Natural killer cell (primary cell): ENCODE results near the gene IRGQ. TPM values are rescaled to one million over a fixed set of nuclear protein-coding genes. Genes with fewer than 3 reads are reported as not detected.

Experiments used
- ATAC-seq, 3 donors: fragments of 150-1000 bp in 2 of 3; fragments of 200-7000 bp in 1 of 3; cut with Tn5 transposase; 1 replicate in 1 of 3; 2 replicates in 2 of 3; pipeline ENCODE4 v1.10.0; 2021; ENCODE audit warnings: mild to moderate bottlenecking in 2 of 3, moderate library complexity in 2 of 3
- DNase-seq, 2 donors: peaks; one replicate each; pipeline versions ENCODE4 v3.0.0 to v3.0.0-alpha.2; 2013 to 2021; ENCODE audit warnings: mixed read lengths in 1 of 2
- H3K27ac ChIP-seq: one replicate; pipeline ENCODE4 v1.5.1; 2013; ENCODE audit warnings: mild to moderate bottlenecking, low read length
- H3K27me3 ChIP-seq: one replicate; pipeline ENCODE4 v1.6.1; 2013; ENCODE audit warnings: low read length; ENCODE audit not compliant: control insufficient read depth, insufficient read depth
- H3K36me3 ChIP-seq: one replicate; pipeline ENCODE4 v1.6.1; 2013; ENCODE audit warnings: low read length; ENCODE audit not compliant: control insufficient read depth, insufficient read depth
- H3K4me1 ChIP-seq: one replicate; pipeline ENCODE4 v1.6.1; 2013; ENCODE audit warnings: low read length; ENCODE audit not compliant: control insufficient read depth, insufficient read depth
- H3K4me3 ChIP-seq: one replicate; pipeline ENCODE4 v1.5.1; 2013; ENCODE audit warnings: low read length
- H3K9me3 ChIP-seq: one replicate; pipeline ENCODE4 v1.6.1; 2013; ENCODE audit warnings: low read length; ENCODE audit not compliant: control insufficient read depth, insufficient read depth
- H3K27ac Mint-ChIP-seq, 2 donors: one replicate each; pipeline ENCODE4 v1.8.0; 2022; ENCODE audit warnings: mild to moderate bottlenecking in 2 of 2, mixed read lengths in 2 of 2, moderate library complexity in 1 of 2
- H3K27me3 Mint-ChIP-seq, 2 donors: one replicate each; pipeline ENCODE4 v1.8.0; 2022; ENCODE audit warnings: low read depth in 2 of 2, mixed read lengths in 2 of 2
- H3K36me3 Mint-ChIP-seq: one replicate; pipeline ENCODE4 v1.8.0; 2022; ENCODE audit warnings: mixed read lengths
- H3K4me1 Mint-ChIP-seq, 2 donors: one replicate each; pipeline ENCODE4 v1.8.0; 2022; ENCODE audit warnings: mixed read lengths in 2 of 2
- H3K4me3 Mint-ChIP-seq: one replicate; pipeline ENCODE4 v1.8.0; 2022; ENCODE audit warnings: mild to moderate bottlenecking, moderate library complexity, mixed read lengths
- H3K9me3 Mint-ChIP-seq, 2 donors: one replicate each; pipeline ENCODE4 v1.8.0; 2022; ENCODE audit warnings: mixed read lengths in 2 of 2
- CTCF ChIP-seq: fragments of 200-600 bp; IDR thresholded peaks from one replicate; pipeline ENCODE4 v1.8.0; 2022; ENCODE audit warnings: antibody characterized with exemption
- WGBS: methylation state at CpG from one replicate; pipeline ENCODE4 v1.1.7; 2013; ENCODE audit warnings: missing lambda C conversion rate; ENCODE audit not compliant: insufficient coverage; 5-methylcytosine and 5-hydroxymethylcytosine counted together
- intact Hi-C: fragments of 100-400 bp; cut with micrococcal nuclease; formaldehyde crosslinking; loops from one replicate; pipeline ENCODE4 v1.14.2; 2022
- total RNA-seq, 4 donors: library from RNA; stranded (reverse); fragments of 120-200 nt in 1 of 4; gene quantifications; one replicate each; pipeline versions ENCODE4 v1.2.3 to v1.2.4, GENCODE V29; 2013 to 2022

Gene IRGQ
- total RNA-seq, 3 donors from 2014 or later (not counting 1 experiment from before 2014, with no cell fraction given): 28.5 to 43.7 (median 32.2) TPM

GRCh38 chr19:43553656-43554055 lies 42.3 kb downstream of the IRGQ start:
- intact Hi-C loops: no loop called here
- Histone ChIP-seq H3K4me3 (no peak overlapping the region), H3K27me3 (no peaks in the 10 kb centered on the region), H3K27ac (no peak overlapping the region), H3K36me3 (peaks cover 39% of the 10 kb centered on the region), H3K9me3 (no peaks in the 10 kb centered on the region), H3K4me1 (peaks cover 7% of the 10 kb centered on the region)
- no peaks in the 10 kb centered on the region for H3K36me3 Mint-ChIP-seq
- H3K27ac Mint-ChIP-seq: no peak overlapping the region
- H3K4me3 Mint-ChIP-seq: no peak overlapping the region
- no peaks in the 10 kb centered on the region for H3K27me3 Mint-ChIP-seq
- H3K9me3 Mint-ChIP-seq: no peaks in the 10 kb centered on the region
- ATAC-seq (no peak), DNase-seq (no peak)
- H3K4me1 Mint-ChIP-seq: peaks cover 8 to 11% of the 10 kb centered on the region in 2 donors
- 100% methylated on average over 3 of the region's 4 CpGs for WGBS
- no peak for TF ChIP-seq CTCF

GRCh38 chr19:43552616-43553015 lies 43.3 kb downstream of the IRGQ start:
- Histone ChIP-seq H3K27me3 (no peaks in the 10 kb centered on the region), H3K4me1 (peaks cover 7% of the 10 kb centered on the region), H3K36me3 (peaks cover 36% of the 10 kb centered on the region), H3K27ac (no peak overlapping the region), H3K4me3 (no peak overlapping the region), H3K9me3 (no peaks in the 10 kb centered on the region)
- DNase-seq: no peak
- Mint-ChIP-seq H3K27ac (no peak overlapping the region), H3K27me3 (no peaks in the 10 kb centered on the region), H3K9me3 (no peaks in the 10 kb centered on the region), H3K4me3 (no peak overlapping the region), H3K36me3 (no peaks in the 10 kb centered on the region), H3K4me1 (peaks cover 8 to 11% of the 10 kb centered on the region in 2 donors)
- no peak for TF ChIP-seq CTCF
- 62% methylated on average over 2 of the region's 3 CpGs for WGBS
- intact Hi-C loops: no loop called here
- no peak for ATAC-seq

- Mint-ChIP-seq H3K27ac (no peak overlapping the region), H3K4me1 (peaks cover 8 to 11% of the 10 kb centered on the region in 2 donors), H3K36me3 (no peaks in the 10 kb centered on the region), H3K4me3 (no peak overlapping the region), H3K9me3 (no peaks in the 10 kb centered on the region), H3K27me3 (no peaks in the 10 kb centered on the region)
- Histone ChIP-seq H3K27ac (no peak overlapping the region), H3K4me3 (no peak overlapping the region), H3K27me3 (no peaks in the 10 kb centered on the region), H3K4me1 (peaks cover 7% of the 10 kb centered on the region), H3K9me3 (no peaks in the 10 kb centered on the region), H3K36me3 (peaks cover 36% of the 10 kb centered on the region)
- no peak for TF ChIP-seq CTCF
- intact Hi-C loops: no loop called here
- no peak for DNase-seq
- WGBS: 98% methylated on average over 3 of the region's 3 CpGs
- no peak for ATAC-seq
Measured at GRCh38 chr19:43552198-43552450, 43.8 kb downstream of the IRGQ start.

- Histone ChIP-seq H3K36me3 (peaks cover 36% of the 10 kb centered on the region), H3K27me3 (no peaks in the 10 kb centered on the region), H3K4me1 (peaks cover 7% of the 10 kb centered on the region), H3K4me3 (no peak overlapping the region), H3K27ac (no peak overlapping the region), H3K9me3 (no peaks in the 10 kb centered on the region)
- Mint-ChIP-seq H3K27me3 (no peaks in the 10 kb centered on the region), H3K4me3 (no peak overlapping the region), H3K9me3 (no peaks in the 10 kb centered on the region), H3K27ac (no peak overlapping the region), H3K36me3 (no peaks in the 10 kb centered on the region), H3K4me1 (peaks cover 8 to 11% of the 10 kb centered on the region in 2 donors)
- intact Hi-C loops: no loop called here
- ATAC-seq (no peak), DNase-seq (no peak)
- no peak for TF ChIP-seq CTCF
- 94% methylated on average over 23 of the region's 23 CpGs for WGBS
Measured at GRCh38 chr19:43551399-43552197, 44.3 kb downstream of the IRGQ start.
